Measurements from ENCODE around the gene RGS17.

Gene RGS17

DNA sequence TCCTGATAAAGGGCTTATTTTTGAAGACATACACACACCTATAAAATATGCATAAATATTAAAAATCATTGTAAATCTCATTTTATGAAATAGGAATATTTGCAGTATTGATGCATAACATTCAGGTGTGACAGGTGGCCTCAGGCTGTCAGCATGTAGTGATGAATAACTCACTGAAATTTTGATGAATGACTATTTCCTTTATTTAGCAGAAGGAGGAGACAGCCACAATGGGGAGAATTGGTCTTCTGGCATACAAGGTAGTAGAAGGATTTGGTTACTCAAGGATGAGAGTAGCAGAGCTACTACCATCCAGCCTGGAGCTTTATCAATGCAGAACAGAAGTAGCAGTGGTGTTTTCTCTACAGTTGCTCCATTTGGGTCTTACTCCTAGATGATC is 47.2 kb downstream of the RGS17 start:
- no peak overlapping the region for H3K4me3 ChIP-seq (ENCODE audit: low read depth, low read length)
- no peak for DNase-seq (ENCODE audit: low read depth, low spot score)
- CTCF ChIA-PET = no interaction called here
- TF ChIP-seq CTCF (IDR thresholded peaks at IDR 0.05; ENCODE audit: insufficient read depth, low read length, missing control alignments) = no peak
- POLR2A ChIA-PET = no interaction called here

GRCh38 chr6:153081914-153082313 is 49.2 kb downstream of the RGS17 start:
- no peak overlapping the region for H3K4me3 ChIP-seq (ENCODE audit: low read depth, low read length)
- TF ChIP-seq CTCF (IDR thresholded peaks at IDR 0.05; ENCODE audit: insufficient read depth, low read length, missing control alignments) = no peak
- POLR2A ChIA-PET = no interaction called here
- DNase-seq (ENCODE audit: low read depth, low spot score) = no peak
- CTCF ChIA-PET = interaction anchor here (0.6 kb wide), 1 partner anchor 57 kb away, joined by 4 read pairs; no protein-coding TSS in a partner anchor

DNA sequence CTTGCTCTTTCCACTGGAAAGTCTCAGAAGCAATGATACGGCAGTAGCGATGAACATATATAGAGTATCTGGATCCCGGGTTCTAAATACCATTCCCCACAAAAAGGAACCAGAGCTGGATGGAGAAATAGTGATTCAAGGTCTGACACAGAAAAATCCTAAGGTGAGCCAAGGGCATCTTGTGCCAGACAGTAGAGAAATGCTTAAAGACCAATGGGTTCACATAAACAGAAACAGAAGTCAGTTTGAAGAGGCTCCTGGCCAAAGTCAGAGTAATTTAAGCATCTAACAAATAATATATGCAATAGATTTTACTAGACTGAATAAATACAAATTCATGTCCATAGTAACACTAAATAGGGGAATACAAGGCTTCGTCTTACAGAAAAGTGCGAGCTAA is 54.7 kb downstream of the RGS17 start:
- ChIA-PET CTCF (no interaction called here), POLR2A (no interaction called here)
- TF ChIP-seq CTCF (IDR thresholded peaks at IDR 0.05; ENCODE audit: insufficient read depth, low read length, missing control alignments) = no peak
- H3K4me3 ChIP-seq (ENCODE audit: low read depth, low read length) = no peak overlapping the region
- no peak for DNase-seq (ENCODE audit: low read depth, low spot score)

DNA sequence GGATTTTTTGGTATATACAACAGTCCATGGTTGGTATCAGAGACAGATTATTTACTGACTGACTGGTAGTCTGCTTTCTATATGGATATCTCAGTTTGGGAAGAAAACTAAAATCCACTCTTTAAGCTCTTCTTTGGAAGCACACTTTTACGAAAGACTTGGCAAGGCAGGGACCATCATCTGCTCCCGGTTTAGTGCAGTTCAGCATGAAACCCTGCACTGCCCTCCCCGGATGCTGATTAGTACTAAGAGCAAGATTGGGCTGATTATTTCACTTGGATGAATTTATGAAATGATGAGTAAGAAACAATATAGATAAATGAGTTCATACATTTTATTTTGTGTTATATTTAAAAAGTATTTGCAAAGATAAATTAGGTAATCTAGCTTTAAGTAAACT is 56.3 kb downstream of the RGS17 start:
- H3K4me3 ChIP-seq (ENCODE audit: low read depth, low read length) = no peak overlapping the region
- CTCF ChIA-PET = no interaction called here
- POLR2A ChIA-PET = no interaction called here
- no peak for TF ChIP-seq CTCF (IDR thresholded peaks at IDR 0.05; ENCODE audit: insufficient read depth, low read length, missing control alignments)
- DNase-seq (ENCODE audit: low read depth, low spot score) = no peak

DNA sequence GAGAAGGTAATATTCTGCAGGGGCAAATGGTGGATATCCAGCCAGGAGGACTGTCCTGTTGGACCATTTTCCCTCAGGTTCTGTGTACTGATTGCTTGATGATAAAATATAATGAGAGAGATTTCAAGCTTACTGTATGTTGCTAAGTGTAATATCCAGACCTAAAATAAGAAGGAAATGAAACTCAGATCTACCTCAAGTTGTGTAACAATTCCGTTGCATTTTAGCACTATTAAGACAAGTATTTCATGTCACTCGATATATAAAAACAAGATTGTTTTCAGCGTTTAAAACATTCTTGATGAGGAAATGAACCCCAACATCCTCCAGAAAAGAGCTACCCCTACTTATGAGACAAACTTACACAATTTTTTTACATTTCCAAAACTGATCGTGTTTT is 57.2 kb downstream of the RGS17 start:
- TF ChIP-seq CTCF (IDR thresholded peaks at IDR 0.05; ENCODE audit: insufficient read depth, low read length, missing control alignments) = no peak
- no peak for DNase-seq (ENCODE audit: low read depth, low spot score)
- ChIA-PET CTCF (no interaction called here), POLR2A (no interaction called here)
- no peak overlapping the region for H3K4me3 ChIP-seq (ENCODE audit: low read depth, low read length)

DNA sequence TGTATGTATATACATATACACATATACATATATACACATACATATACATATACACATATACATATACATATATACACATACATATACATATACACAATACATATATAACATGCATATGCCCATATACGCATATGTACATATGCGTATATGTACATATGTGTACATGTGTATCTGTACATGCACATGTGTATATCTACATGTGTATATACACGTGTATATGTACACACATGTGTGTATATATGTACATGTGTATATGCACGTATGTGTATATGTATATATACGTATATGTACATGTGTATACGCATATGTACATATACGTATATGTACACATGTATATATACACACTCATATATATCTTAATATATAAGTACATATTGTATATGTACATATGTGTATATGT is 60.3 kb downstream of the RGS17 start:
- CTCF ChIA-PET = no interaction called here
- no peak overlapping the region for H3K4me3 ChIP-seq (ENCODE audit: low read depth, low read length)
- POLR2A ChIA-PET = no interaction called here
- TF ChIP-seq CTCF (IDR thresholded peaks at IDR 0.05; ENCODE audit: insufficient read depth, low read length, missing control alignments) = no peak
- no peak for DNase-seq (ENCODE audit: low read depth, low spot score)
